GM12874 (cell line): ENCODE measurements around the gene SPON2.

Experiments used
- CTCF ChIP-seq: IDR thresholded peaks from 2 replicates; pipeline ENCODE4 v1.5.1; 2011; ENCODE audit warnings: low read depth, mild to moderate bottlenecking, control low read depth, low read length, moderate library complexity; ENCODE audit not compliant: insufficient read depth

SPON2 gene

GRCh38 chr4:1178300-1179088 lies 6.1 kb upstream of the SPON2 start:
- no peak for TF ChIP-seq CTCF

GRCh38 chr4:1177274-1178141 lies 5.1 kb upstream of the SPON2 start:
- TF ChIP-seq CTCF: no peak

GRCh38 chr4:1176398-1177273 lies 4.3 kb upstream of the SPON2 start:
- TF ChIP-seq CTCF: no peak

- TF ChIP-seq CTCF: no peak
These were observed 3.3 kb upstream of the SPON2 start for GRCh38 chr4:1175635-1176229.

GRCh38 chr4:1174941-1175634 lies 2.7 kb upstream of the SPON2 start:
- no peak for TF ChIP-seq CTCF

- no peak for TF ChIP-seq CTCF
These were observed 781 bp upstream of the SPON2 start for GRCh38 chr4:1172971-1173757.
